Endothelial cell of umbilical vein (primary cell): ENCODE results near the gene CRHR2. TPM values are rescaled to one million over a fixed set of nuclear protein-coding genes. Genes with fewer than 3 reads are reported as not detected.

Experiments
- BruUV-seq: library from RNA; stranded (reverse); fragments of 400-500 nt; replicated peaks from 2 replicates; lab custom pipeline; 2021; lab: Mats Ljungman, UMichigan
- CTCF ChIA-PET: fragments of 300-600, 350-600 bp; sonication (Branson Sonifier 250); formaldehyde crosslinking; loops from one replicate; lab custom pipeline; 2021; ENCODE audit warnings: antibody characterized with exemption, inconsistent platforms; lab: Charles Lee
- POLR2A ChIA-PET: fragments of 300-600, 350-600 bp; sonication (Branson Sonifier 250); formaldehyde crosslinking; loops from one replicate; lab custom pipeline; 2021; ENCODE audit warnings: antibody characterized with exemption, inconsistent platforms; lab: Charles Lee
- DNase-seq: peaks from one replicate; pipeline ENCODE4 v3.0.0-alpha.2; 2011; ENCODE audit warnings: low read depth, low spot score
- FAIRE-seq: peaks from 2 replicates; lab custom pipeline; 2011; peaks lifted over from hg19 to GRCh38; lab: Jason Lieb, UNC
- H2AFZ ChIP-seq: 2 replicates; pipeline ENCODE4 v1.6.0; 2012; ENCODE audit warnings: low read depth, low read length, control low read depth, inconsistent platforms
- H3K27ac ChIP-seq: 2 replicates; pipeline ENCODE4 v1.5.1; 2011; ENCODE audit warnings: low read depth, mild to moderate bottlenecking, control low read depth, low read length, moderate library complexity; ENCODE audit not compliant: insufficient read depth
- H3K27me3 ChIP-seq, 2 experiments: 2 replicates each; pipeline versions ENCODE4 v1.6.0 to v1.6.1; 2011; ENCODE audit warnings: low read length in 2 of 2, mixed read lengths in 1 of 2; ENCODE audit not compliant: control insufficient read depth in 2 of 2, insufficient read depth in 2 of 2
- H3K36me3 ChIP-seq, 2 experiments: 2 replicates in 1 of 2; 3 replicates in 1 of 2; pipeline ENCODE4 v1.5.1; 2011; ENCODE audit warnings: low read length in 2 of 2, mild to moderate bottlenecking in 1 of 2, moderate library complexity in 1 of 2; ENCODE audit not compliant: control insufficient read depth in 2 of 2, insufficient read depth in 2 of 2; ENCODE audit errors: extremely low read depth in 1 of 2
- H3K4me1 ChIP-seq: 3 replicates; pipeline ENCODE4 v1.5.1; 2011; ENCODE audit warnings: mild to moderate bottlenecking, low read length; ENCODE audit not compliant: control insufficient read depth, insufficient read depth; ENCODE audit errors: extremely low read depth
- H3K4me2 ChIP-seq: 2 replicates; pipeline ENCODE4 v1.6.1; 2011; ENCODE audit warnings: low read length, control low read depth, mixed read lengths; ENCODE audit not compliant: insufficient read depth
- H3K4me3 ChIP-seq, 3 experiments: fragments of 200-600 bp in 1 of 3; sonication (generic), shearing (Covaris generic) in 1 of 3; replicated peaks in 1 of 3; 2 replicates each; pipeline ENCODE4 v1.5.1; 2011 to 2016; ENCODE audit warnings: control low read depth in 3 of 3, low read length in 3 of 3, mild to moderate bottlenecking in 2 of 3, inconsistent platforms in 1 of 3, low read depth in 1 of 3, moderate library complexity in 1 of 3; ENCODE audit not compliant: insufficient read depth in 1 of 3
- H3K79me2 ChIP-seq: 2 replicates; pipeline ENCODE4 v1.6.0; 2012; ENCODE audit warnings: low read length, inconsistent platforms; ENCODE audit not compliant: control insufficient read depth, insufficient read depth
- H3K9ac ChIP-seq: replicated peaks from 2 replicates; pipeline ENCODE3; 2011; ENCODE audit warnings: low read length, control low read depth; ENCODE audit not compliant: insufficient read depth; ENCODE audit errors: extremely low read depth
- H3K9me1 ChIP-seq: replicated peaks from 3 replicates; pipeline ENCODE4 v1.6.0; 2011; ENCODE audit warnings: mild to moderate bottlenecking, low read length; ENCODE audit not compliant: control insufficient read depth, insufficient read depth; ENCODE audit errors: extremely low read depth
- H3K9me3 ChIP-seq: replicated peaks from 2 replicates; pipeline ENCODE4 v1.5.1; 2012; ENCODE audit warnings: low read length, inconsistent platforms; ENCODE audit not compliant: control insufficient read depth, insufficient read depth
- H4K20me1 ChIP-seq: replicated peaks from 2 replicates; pipeline ENCODE3; 2011; ENCODE audit warnings: mild to moderate bottlenecking, low read length; ENCODE audit not compliant: control insufficient read depth, insufficient read depth; ENCODE audit errors: extremely low read depth
- EZH2 ChIP-seq: IDR thresholded peaks from 2 replicates; pipeline ENCODE4 v1.6.1; 2012; ENCODE audit warnings: borderline replicate concordance, low read depth, mild to moderate bottlenecking, moderate library complexity, low read length, inconsistent platforms; ENCODE audit not compliant: severe bottlenecking
- FOS ChIP-seq: IDR thresholded peaks from 2 replicates; pipeline ENCODE4 v1.6.1; 2011; ENCODE audit warnings: mild to moderate bottlenecking, low read length, moderate library complexity, borderline replicate concordance; ENCODE audit not compliant: insufficient read depth
- GATA2 ChIP-seq: IDR thresholded peaks from 2 replicates; pipeline ENCODE4 v1.7.0; 2011; ENCODE audit warnings: low read depth, mild to moderate bottlenecking, moderate library complexity, mixed read lengths, low read length; ENCODE audit not compliant: insufficient read length, insufficient read depth
- JUN ChIP-seq: IDR thresholded peaks from 2 replicates; pipeline ENCODE4 v1.6.1; 2011; ENCODE audit warnings: borderline replicate concordance, low read depth; ENCODE audit not compliant: insufficient read length, insufficient read depth
- MYC ChIP-seq: IDR thresholded peaks from one replicate; pipeline ENCODE4 v1.6.1; 2011; ENCODE audit warnings: mild to moderate bottlenecking, low read depth, low read length
- POLR2A ChIP-seq: IDR thresholded peaks from 2 replicates; pipeline ENCODE4 v1.6.1; 2012; ENCODE audit warnings: low read depth, mild to moderate bottlenecking, control low read depth, low read length
- POLR2AphosphoS5 ChIP-seq: IDR thresholded peaks from 2 replicates; pipeline ENCODE4 v1.6.1; 2012; ENCODE audit warnings: low read depth, mild to moderate bottlenecking, control low read depth, low read length, moderate library complexity; ENCODE audit not compliant: insufficient read depth
- dilution Hi-C: fragments of 300-500 bp; cut with MboI; formaldehyde crosslinking; loops from one replicate; pipeline ENCODE4 v1.15.0; 2019; ENCODE audit warnings: low sequenced_read_pairs; ENCODE audit not compliant: extremely low pct_ligation_motif_present
- intact Hi-C: fragments of 100-400 bp; cut with micrococcal nuclease; formaldehyde crosslinking; loops from one replicate; pipeline ENCODE4 v1.10.0; 2022
- polyA plus RNA-seq, 4 experiments: library from polyadenylated mRNA; depleted of rRNA in 3 of 4; stranded (reverse) in 3 of 4; unstranded in 1 of 4; fragments of >200 nt; gene quantifications; 2 replicates each; pipeline versions ENCODE4 v1.2.1 to v1.2.3, GENCODE V29; 2011 to 2012; ENCODE audit warnings: missing spikeins in 1 of 4
- total RNA-seq: library from RNA; stranded (reverse); gene quantifications from 2 replicates; pipeline ENCODE4 v1.2.3, GENCODE V29; 2021
- TF ChIP-seq, protein P1 (sequence below): IDR thresholded peaks from 2 replicates; pipeline ENCODE4 v1.6.1; 2011; ENCODE audit not compliant: insufficient read depth, insufficient read length
- TF ChIP-seq, protein P2 (sequence below), 2 donors: IDR thresholded peaks; 1 replicate in 1 of 2; 2 replicates in 1 of 2; pipeline ENCODE4 v1.5.1; 2011; ENCODE audit warnings: low read length in 2 of 2, mild to moderate bottlenecking in 2 of 2, moderate library complexity in 2 of 2, control low read depth in 1 of 2, inconsistent platforms in 1 of 2, low read depth in 1 of 2; ENCODE audit not compliant: insufficient read depth in 1 of 2; ENCODE audit errors: extremely low read depth in 1 of 2

Gene CRHR2
- total and polyA plus RNA-seq, 2 donors (not counting 3 experiments of a cell fraction or from before 2014, with no cell fraction given) = not detected

GRCh38 chr7:30694218-30694745, 12.0 kb upstream of the CRHR2 start:
- Histone ChIP-seq H3K79me2 (no peaks in the 10 kb centered on the region), H3K4me3 (no peak overlapping the region), H3K4me2 (no peak overlapping the region), H3K9me1 (no peaks in the 10 kb centered on the region), H3K9me3 (no peaks in the 10 kb centered on the region), H2AFZ (no peak overlapping the region), H3K9ac (no peak overlapping the region), H4K20me1 (no peaks in the 10 kb centered on the region), H3K27ac (no peak overlapping the region), H3K36me3 (no peaks in the 10 kb centered on the region), H3K4me1 (no peaks in the 10 kb centered on the region), H3K27me3 (no peaks in the 10 kb centered on the region)
- CTCF ChIA-PET = no interaction called here
- TF ChIP-seq, protein P1, sequence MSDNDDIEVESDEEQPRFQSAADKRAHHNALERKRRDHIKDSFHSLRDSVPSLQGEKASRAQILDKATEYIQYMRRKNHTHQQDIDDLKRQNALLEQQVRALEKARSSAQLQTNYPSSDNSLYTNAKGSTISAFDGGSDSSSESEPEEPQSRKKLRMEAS = no peak
- TF ChIP-seq EZH2 = no peak
- TF ChIP-seq POLR2A = no peak
- no peak for TF ChIP-seq GATA2
- no peak for TF ChIP-seq MYC
- TF ChIP-seq JUN = no peak
- no peak for TF ChIP-seq POLR2AphosphoS5
- TF ChIP-seq FOS = no peak
- TF ChIP-seq, protein P2, sequence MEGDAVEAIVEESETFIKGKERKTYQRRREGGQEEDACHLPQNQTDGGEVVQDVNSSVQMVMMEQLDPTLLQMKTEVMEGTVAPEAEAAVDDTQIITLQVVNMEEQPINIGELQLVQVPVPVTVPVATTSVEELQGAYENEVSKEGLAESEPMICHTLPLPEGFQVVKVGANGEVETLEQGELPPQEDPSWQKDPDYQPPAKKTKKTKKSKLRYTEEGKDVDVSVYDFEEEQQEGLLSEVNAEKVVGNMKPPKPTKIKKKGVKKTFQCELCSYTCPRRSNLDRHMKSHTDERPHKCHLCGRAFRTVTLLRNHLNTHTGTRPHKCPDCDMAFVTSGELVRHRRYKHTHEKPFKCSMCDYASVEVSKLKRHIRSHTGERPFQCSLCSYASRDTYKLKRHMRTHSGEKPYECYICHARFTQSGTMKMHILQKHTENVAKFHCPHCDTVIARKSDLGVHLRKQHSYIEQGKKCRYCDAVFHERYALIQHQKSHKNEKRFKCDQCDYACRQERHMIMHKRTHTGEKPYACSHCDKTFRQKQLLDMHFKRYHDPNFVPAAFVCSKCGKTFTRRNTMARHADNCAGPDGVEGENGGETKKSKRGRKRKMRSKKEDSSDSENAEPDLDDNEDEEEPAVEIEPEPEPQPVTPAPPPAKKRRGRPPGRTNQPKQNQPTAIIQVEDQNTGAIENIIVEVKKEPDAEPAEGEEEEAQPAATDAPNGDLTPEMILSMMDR (IDR thresholded peaks at IDR 0.05; ENCODE audit: extremely low read depth in 1 of 2, insufficient read depth in 1 of 2, low read depth in 1 of 2, low read length in 2 of 2) = no peak
- no TSS peak for BruUV-seq
- DNase-seq = no peak
- POLR2A ChIA-PET = no interaction called here
- FAIRE-seq = no peak
- intact Hi-C loops (no loop called here), dilution Hi-C loops (no loop called here)
